GM21619 (cell line): ENCODE results near the gene SLC25A30.
"Not testable (repeated sequence)": the region's sequence is repeated elsewhere in the genome, so short reads cannot be mapped to it uniquely, and the experiment has no call there.

Experiments used
- ATAC-seq: cut with Tn5 transposase; IDR thresholded peaks from one replicate; pipeline ENCODE4 v1.9.1; 2021; ENCODE audit not compliant: unreplicated experiment

The SLC25A30 gene

DNA sequence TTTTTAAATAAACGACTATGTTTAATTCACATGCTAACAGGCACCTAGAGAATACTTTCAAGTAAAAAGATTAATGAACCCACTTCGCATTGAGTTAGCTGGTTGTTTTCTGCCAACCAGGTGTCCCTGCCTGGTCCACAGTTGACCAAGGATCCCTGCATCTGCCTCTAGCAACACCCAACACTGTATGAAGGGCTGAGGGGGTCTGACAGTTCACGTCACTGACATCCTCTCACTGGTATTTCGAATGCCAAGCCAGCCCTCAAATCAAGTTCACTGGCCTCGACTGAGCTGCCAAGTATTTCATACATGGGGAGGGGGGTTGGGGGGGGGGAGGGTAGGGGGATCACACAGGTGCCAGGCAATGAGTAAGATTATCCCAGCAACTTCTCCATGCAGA is 25.4 kb downstream of the SLC25A30 start:
- no peak for ATAC-seq

DNA sequence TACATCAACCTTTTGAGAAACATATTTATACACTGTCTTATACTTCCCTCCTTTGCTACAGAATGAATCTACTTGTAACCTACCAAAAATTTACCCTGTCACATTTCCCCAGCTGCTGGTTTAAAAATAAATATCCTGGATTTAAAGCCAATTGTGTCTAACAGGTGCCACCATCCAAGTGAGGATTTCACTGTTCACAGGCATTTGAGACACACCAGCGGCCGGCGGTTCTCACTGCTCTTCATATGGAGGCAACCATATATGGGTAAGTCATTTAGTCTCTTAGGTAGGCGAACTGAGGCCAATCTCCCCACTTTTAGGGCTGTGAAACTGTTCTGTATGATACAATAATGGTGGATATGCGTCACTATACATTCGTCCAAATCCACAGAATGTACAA is 26.2 kb downstream of the SLC25A30 start:
- ATAC-seq = no peak

DNA sequence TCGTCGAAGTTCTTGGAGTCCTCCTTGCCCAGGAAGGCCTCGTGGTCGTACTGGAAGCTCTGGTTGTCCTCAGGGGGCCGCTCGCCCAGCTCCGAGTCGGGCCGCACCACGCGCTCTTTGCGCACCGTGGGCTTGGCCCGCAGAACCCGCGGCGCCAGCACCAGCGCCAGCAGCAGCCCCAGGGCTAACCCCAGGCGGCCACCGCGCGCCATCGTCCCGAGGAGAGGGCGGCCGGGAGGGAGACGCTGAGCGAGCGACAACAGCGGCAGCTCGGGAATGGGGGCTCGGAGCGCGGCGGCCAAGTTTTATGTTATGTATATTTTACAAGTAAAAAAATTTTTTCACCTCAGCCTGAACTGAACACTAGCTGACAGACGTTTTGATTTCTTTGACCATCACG is 27.0 kb downstream of the SLC25A30 start:
- ATAC-seq = not testable (repeated sequence)

DNA sequence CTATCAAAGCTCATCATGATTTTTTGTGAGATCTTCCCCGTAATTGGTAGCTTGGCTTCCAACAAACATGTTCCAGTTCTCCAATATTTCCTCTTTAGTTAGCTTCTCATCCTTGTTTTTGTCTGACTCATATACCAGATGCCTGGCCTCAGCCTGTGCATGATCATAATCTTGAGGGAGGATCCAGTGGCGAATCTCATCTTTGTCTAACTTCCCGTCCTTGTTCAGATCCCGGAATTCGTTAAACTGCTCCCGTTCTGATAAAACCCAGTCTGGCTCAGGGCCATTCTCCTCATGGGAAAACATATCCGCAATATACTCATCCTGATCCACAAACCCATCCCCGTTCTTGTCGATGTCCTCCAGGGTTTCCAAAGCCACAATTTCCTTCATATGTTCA is 27.8 kb downstream of the SLC25A30 start:
- not testable (repeated sequence) for ATAC-seq

DNA sequence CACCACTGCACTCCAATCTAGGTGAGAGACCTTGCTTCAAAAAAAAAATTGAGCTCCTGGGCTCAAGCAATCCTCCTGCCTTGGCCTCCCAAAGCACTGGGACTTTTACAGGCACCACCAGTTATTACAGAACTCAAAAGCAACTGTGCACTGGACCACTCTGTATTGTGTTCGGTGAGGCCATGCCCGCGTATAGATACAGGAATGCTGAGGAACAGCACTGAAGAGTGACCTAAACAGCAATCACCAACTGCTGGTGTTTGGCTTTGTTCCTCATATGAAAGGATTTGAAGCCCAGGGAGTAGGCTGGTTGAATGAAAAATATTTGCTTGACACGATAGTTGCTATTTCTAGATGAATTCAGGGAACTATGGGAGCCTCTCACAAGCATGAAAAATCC is 29.5 kb downstream of the SLC25A30 start:
- no peak for ATAC-seq

DNA sequence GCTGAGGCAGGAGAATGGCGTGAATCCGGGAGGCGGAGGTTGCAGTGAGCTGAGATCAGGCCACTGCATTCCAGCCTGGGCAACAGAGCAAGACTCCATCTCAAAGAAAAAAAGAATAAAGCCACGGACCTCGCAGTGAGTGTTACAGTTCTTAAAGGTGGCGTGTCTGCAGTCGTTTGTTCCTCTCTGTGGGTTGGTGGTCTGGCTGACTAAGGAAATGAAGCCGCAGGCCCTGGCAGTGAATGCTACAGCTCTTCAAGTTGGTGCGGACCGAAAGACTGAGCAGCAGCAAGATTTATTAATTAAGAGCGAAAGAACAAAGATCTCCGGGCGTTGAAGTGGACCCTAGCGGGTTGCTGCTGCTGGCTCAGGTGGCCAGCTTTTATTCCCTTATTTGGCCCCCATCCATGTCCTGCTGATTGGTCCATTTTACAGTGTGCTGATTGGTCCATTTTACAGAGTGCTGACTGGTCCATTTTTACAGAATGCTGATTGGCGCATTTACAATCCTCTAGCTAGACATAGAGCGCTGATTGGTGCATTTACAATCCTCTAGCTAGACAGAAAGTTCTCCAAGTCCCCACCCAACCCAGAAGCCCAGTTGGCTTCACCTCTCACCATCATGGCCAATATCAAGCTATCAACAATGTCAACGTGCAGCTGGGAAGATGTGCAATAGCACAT is 31.1 kb downstream of the SLC25A30 start:
- not testable (repeated sequence) for ATAC-seq

DNA sequence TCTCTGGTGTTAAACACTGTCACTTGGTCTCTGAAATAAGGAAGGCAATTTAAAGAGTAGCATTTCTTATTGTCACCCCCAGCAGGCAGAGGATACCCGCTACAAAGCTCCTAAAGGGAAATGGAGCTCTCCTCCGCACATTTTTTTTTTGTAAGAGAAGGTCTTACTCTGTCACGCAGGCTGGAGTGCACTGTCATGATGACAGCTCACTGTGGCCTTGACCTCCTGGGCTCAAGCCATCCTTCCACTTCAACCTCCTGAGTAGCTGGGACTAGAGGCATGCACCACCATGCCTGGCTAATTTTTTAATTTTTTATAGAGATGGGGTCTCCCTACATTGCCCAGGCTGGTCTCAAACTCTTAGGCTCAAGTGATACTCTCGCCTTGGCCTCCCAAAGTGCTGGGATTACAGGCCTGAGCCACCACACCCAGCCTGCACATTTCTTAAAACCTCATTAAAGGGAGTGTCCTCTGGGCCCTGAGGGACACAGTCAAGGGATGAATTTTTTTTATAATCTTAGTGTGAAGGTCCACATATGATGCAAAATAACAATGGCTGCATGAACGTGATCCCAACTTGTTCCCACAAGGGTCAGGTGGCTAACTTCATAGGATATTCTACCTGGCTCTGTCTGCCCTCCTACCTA is 32.1 kb downstream of the SLC25A30 start:
- ATAC-seq = no peak

DNA sequence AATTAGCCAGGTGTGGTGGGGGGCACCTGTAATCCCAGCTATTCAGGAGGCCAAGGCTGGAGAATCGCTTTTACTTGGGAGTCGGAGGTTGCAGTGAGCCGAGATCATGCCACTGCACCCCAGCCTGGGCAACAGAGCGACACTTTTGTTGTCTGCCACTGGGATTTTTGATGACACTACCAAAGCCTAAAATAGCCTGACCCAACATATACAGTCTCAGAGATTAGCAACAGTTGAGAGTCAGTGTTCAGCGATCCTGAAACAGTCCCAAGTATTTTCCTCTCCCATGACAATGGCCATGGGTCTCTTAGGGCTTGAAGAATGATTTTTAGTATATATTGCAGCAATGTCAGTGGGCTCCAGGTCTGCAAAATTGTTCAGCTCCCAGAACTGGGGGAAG is 32.9 kb downstream of the SLC25A30 start:
- no peak for ATAC-seq

DNA sequence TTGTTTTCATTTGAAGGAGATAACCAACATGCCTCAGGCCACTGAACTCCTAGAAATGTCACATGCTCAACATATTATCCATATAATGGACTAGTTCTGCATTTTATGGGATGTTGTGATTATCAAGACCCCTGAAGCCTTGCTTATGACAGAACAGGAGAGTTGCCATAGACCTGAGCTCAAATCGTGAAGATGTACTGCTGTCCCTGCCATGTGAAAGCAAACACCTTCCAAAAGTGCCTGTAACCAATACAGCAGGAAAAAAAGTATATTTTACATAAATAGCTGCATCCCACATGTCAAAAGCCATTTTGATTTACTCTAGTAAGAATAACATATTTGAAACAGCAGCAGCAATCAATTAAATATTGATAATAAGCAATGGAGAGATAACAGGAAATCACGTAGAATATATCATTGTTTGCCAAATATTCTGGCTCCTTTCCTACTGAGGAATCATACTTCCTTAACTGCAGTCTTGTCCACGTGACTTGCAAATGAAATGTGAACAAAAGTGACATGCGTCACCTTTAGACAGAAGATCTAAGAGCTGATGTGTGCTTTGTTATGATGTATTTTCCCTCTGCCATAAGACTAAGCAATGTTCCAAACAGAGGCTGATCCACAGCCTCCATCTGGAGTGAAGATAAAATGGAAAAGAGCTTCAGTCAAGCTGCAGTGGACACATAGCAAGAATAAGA is 33.5 kb downstream of the SLC25A30 start:
- ATAC-seq = no peak

DNA sequence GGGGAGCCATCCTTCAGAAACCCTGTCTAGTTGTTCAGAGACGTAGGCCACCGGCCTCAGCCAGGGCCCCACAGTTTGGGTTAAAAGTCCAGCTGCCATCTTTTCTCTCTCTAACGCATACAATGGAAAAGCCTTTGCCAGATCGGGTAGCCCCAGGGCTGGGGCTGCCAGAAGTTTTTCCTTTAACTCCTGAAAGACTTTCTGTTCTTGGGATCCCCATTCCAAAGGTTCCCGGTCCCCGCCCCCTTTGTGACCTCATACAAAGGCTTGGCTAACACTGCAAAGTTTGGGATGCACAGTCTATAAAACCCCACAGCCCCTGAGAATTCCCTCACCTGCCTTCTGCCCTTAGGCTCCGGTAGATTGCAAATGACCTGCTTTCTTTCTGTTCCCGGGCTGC is 35.4 kb downstream of the SLC25A30 start:
- ATAC-seq = not testable (repeated sequence)

DNA sequence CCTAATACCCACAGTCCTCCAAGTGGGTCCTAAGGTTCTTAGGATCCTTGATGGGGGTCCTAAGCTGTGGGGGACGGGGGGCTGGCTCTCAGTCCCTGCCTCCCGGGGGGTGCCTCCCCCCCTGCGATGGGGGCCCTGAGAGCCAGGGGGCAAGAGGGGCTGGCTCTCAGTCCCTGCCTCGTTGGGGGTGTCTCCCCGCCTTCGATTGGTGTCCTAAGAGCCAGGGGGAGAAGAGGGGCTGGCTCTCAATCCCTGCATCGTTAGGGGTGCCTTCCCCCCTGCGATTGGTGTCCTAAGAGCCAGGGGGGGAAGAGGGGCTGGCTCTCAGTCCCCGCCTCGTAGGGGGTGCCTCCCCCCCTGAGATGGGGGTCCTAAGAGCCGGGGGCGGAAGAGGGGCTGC is 37.0 kb downstream of the SLC25A30 start:
- no peak for ATAC-seq

DNA sequence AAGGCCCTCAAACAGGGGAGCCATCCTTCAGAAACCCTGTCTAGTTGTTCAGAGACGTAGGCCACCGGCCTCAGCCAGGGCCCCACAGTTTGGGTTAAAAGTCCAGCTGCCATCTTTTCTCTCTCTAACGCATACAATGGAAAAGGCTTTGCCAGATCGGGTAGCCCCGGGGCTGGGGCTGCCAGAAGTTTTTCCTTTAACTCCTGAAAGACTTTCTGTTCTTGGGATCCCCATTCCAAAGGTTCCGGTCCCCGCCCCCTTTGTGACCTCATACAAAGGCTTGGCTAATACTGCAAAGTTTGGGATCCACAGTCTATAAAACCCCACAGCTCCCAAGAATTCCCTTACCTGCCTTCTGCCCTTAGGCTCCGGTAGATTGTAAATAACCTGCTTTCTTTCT is 37.5 kb downstream of the SLC25A30 start:
- not testable (repeated sequence) for ATAC-seq

DNA sequence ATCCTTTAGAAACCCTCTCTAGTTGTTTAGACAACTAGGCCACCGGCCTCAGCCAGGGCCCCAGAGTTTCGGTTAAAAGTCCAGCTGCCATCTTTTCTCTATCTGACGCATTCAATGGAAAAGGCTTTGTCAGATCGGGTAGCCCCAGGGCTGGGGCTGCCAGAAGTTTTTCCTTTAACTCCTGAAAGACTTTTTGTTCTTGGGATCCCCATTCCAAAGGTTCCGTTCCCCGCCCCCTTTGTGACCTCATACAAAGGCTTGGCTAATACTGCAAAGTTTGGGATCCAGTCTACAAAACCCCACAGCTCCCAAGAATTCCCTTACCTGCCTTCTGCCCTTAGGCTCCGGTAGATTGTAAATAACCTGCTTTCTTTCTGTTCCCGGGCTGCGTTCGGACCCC is 38.7 kb downstream of the SLC25A30 start:
- not testable (repeated sequence) for ATAC-seq

DNA sequence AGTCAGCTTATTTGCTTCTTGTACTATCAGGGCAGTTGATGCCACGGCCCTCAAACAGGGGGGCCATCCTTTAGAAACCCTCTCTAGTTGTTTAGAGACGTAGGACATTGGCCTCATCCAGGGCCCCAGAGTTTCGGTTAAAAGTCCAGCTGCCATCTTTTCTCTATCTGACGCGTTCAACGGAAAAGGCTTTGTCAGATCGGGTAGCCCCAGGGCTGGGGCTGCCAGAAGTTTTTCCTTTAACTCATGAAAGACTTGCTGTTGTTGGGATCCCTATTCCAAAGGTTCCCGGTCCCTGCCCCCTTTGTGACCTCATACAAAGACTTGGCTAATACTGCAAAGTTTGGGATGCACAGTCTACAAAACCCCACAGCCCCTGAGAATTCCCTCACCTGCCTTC is 39.4 kb downstream of the SLC25A30 start:
- ATAC-seq = not testable (repeated sequence)

DNA sequence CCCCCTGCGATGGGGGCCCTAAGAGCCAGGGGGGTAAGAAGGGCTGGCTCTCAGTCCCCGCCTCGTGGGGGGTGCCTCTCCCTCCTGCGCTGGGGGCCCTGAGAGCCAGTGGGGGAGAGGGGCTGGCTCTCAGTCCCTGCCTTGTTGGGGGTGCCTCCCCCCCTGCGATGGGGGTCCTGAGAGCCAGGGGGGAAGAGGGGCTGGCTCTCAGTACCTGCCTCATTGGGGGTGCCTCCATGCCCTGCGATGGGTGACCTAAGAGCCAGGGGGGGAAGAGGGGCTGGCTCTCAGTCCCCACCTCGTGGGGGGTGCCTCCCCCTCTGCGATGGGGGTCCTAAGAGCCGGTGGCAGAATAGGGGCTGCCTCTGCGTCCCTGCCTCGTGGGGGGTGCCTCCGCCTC is 40.9 kb downstream of the SLC25A30 start:
- ATAC-seq = not testable (repeated sequence)

DNA sequence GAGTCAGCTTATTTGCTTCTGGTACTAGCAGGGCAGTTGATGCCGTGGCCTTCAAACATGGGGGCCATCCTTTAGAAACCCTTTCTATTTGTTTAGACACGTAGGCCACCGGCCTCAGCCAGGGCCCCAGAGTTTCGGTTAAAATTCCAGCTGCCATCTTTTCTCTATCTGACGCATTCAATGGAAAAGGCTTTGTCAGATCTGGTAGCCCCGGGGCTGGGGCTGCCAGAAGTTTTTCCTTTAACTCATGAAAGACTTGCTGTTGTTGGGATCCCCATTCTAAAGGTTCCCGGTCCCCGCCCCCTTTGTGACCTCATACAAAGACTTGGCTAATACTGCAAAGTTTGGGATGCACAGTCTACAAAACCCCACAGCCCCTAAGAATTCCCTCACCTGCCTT is 41.5 kb downstream of the SLC25A30 start:
- ATAC-seq = not testable (repeated sequence)

DNA sequence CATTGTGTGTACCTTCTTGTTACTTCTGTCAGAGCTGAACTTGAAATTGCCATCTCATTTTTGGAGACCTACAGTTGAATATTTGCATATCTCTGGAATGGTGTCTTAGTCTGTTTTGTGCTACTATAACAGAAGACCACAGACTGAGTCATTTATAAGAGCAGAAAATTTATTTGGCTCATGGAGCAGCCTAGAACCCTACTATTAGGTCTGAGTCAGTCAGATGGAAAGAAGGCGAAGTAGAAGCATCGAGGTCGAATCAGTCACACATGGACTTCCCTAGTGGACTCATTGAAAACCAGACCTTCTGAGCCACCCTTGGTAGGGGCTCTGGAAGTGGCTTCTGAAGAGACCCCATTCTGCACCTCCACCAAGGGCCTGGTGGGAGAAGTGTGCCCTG is 43.3 kb downstream of the SLC25A30 start:
- ATAC-seq = no peak

DNA sequence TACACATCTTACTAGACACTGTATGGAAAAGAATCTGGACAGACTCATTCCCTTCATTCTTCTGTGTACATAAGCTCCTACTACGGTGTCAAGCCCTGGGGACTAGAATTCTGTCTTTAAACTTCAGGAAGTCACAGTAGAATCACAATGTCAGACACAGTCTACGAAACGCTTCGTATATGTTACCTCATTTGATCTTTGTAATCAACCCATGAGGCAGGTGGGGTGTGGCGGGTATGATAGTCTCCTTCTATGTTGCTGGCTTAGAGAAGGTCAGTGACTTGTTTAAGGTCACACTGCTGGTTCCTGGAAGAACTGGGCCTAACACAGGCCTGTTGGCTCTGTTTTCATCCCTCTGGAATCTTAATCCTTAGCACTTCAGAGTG is 45.0 kb downstream of the SLC25A30 start:
- ATAC-seq = no peak

DNA sequence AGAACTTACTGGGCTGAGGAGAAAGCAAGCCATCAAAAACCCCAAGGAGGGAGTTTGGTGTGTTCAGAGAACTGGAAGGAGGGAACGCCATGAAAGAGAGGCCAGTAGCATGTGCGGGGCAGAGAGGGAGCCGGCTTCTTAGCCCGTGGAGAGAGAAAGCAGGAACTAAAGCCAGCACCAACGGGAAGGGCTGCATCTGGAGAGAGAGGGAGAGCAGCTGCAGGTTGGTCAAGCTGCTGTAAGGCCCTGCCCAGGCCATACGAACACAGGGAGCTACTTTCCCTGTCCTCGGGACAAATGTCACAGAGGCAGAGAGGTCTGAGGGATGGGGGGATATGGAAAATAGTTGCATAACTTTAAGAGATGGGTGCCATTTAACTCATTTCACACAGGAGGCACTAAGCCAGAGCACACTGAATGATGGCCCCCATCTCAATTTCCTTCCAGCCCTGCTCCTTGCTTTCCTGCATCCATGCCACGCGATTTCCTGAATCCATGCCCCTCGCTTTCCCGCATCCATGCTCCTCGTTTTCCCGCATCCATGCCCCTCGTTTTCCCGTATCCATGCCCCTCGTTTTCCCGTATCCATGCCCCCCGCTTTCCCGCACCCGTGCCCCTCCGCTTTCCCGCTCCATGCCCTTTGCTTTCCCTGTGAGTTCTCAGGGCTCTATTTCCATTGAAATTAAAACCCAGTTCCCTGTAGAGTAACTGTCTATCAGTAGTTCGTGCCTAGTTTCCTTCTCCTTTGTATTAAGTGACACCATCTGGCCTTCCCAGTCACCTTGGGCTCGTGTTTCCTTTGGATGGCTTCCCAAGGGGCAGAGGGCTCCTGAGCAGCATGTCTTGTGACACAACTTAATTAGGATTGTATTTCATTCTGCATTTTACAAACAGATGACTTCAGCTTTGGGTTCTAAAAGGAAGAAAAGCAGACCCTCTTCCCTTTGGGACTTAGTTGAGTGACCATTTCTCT is 45.7 kb downstream of the SLC25A30 start:
- ATAC-seq = no peak

DNA sequence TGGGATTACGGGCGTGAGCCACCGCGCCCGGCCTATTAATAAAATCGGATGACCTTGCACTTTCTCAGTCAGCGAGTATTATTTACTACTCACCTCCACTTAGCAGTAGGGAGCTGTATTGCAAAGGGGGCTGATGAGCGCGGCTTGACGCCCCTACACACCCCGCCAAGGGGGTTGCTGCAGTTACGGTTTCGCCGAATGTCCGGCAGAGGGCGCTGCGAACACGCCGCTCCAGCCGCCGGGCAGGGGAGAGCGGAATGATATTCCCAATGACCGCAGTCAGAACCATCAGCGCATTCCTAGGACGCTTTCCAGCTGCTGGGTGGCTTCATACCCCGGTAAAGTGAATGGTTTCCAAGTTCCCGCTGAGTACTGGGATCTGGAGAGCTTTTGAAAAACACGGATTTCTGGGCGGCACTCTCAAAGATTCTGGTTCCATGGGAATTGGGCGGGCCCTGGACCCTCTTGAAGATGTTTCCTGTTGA is 47.2 kb downstream of the SLC25A30 start:
- ATAC-seq = no peak

DNA sequence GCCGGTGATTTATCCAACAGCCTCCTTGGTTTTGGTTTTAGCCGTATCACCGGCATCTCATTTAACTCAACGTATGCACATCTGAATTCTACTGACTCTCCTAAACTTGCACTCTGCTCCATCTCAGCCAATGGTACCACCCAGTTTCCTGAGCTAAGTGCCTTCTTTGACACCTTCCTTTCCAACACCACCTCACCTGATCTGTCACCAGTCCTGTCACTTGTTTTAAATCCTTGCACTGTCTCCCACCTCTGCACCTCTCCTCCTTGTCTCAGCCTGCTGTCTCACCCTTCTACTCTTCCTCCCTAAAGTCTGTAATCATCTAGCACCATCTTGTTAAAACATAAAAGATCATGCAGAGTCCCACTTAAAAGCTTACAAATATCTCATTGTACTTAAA is 49.1 kb downstream of the SLC25A30 start:
- no peak for ATAC-seq
